NOMO-1 treated with dmso at 0.1 percent for 144 hours (cell line): ENCODE results near the gene GRN.
"Not testable (repeated sequence)": the region's sequence is repeated elsewhere in the genome, so short reads cannot be mapped to it uniquely, and the experiment has no call there.

Experiments used
- DNase-seq: peaks from one replicate; lab custom pipeline; 2025; ENCODE audit not compliant: unreplicated experiment; lab: John Stamatoyannopoulos, UW

The GRN gene

DNA sequence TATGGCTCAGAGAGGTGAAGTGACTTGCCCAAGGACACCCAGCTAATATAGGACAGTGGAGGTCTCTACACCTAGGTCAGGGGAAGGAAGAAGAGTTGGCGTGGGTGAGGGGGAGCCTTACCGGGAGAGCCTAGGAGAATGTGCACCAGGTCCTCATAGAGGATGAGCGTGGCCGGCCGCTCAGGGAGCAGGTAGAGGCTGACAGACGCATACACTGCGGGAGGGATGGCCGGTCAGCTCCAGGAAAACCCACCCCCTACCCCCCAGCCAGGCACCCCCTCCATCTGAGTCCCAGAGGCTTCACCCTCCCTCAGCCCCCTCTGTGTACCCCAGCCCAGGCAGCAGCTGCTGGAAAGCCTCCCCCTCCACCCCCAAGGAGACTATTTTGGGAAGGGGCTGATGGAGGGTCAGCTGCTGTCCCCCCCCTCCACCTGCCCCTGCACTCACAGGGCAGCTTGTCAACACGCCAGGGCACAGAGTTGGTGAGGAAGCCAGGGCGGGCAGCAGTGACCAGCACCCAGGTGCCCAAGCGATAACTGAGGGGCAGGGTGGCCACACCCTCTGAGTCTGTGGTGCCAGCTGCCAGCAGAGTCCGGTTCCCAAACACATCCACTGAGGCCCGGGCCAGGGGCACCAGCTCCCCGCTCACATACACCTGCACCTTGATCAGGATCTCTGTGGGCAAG, 14.5 kb downstream of the GRN start:
- no peak for DNase-seq

DNA sequence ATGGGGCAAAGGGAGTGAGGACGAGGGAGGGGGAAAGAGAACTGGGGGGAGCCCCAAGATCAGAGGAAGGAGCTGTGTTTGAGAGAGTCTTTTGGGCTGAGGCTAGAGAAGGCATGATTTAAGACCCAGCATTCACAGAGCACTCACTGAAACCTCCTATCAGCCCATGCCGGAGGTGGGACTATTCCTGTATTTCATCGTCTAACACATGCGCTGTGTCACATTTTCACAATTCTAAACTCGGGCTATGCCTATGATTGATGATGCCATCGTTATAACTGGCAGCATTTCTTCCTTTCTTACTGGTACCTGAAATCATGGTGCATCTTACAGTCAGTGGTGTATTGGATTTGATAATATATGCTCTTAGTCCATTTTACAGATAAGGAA, 15.0 kb downstream of the GRN start:
- no peak for DNase-seq

DNA sequence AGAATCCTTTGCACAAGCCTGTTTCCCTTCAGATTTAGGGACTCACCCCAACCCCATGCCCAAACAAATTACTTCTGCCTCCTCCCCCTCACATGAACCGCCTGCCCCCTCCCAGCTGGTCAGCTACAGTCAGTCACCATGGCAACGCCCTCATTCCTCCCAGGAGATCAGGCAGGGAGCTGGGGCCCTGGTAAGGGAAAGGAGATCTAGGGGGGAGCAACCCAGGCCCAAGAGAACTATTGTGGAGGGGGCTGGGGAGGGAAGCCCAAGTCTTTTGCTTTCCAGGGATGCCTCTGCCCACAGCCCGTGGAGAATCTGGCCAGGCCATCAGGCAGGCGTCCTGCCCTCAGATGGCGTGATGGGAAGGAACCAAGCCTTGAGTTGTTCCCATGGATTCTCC, 15.7 kb downstream of the GRN start:
- no peak for DNase-seq

GRCh38 chr17:44361292-44362260, 16.5 kb downstream of the GRN start:
- no peak for DNase-seq

DNA sequence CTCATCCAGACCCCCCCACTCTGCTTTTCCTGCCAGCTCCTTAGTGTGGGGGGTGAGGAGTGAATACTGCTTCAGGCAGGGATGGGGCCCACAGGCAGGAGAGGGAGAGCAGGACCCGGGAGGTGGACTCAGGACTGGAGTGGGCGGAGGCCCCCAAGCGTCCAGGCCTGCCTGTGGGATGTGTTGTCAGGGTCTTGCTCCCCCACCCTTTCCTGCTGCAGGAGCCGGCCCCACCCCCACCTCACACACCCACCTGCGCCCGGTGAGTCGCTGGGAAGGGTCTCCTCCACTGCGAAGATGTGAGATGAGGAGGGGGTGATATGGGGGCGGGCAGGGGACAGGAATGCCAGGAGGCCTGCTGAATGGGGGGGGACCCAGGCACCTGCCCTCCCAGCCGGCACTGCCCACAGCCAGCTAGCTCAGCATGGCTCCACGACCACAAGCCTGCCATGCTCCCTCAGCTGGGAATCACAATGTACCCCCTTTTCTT, 17.4 kb downstream of the GRN start:
- DNase-seq = no peak

DNA sequence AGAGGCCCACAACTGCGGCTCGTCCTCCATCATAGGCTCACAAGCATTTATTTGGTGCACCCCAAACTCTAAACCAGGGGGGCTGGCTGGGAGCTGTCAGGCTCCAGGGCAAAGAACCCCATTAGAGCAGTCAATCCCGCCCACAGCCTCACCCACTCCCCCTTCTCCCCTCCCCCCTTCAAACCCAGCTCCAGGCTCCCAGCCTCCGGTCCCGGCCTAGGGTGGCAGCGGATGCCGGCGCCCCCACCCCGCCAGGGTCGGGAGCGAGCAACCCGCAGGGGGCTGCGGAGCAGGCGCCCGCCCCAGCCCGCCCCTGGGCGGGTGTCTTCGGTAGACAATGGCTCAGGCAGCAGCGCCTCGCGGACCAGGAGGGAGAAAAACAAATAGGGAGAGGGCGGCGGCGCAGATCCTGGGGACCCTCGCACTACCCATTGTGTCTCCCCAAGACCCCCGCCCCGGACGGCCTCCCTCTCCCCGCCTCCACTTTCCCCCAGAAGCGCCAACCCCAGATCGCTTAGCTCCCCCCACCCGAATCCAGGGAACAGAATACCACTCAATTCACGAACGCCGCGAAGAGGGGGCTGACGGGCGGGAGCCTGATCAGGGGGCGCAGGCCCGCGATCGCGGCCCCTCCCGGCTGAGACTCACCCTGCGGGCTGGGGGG, 18.0 kb downstream of the GRN start:
- DNase-seq = no peak

- DNase-seq = peak; percentile 26
Measured at GRCh38 chr17:44363613-44364159, 18.6 kb downstream of the GRN start, which contains the start of gene FAM171A2. Gene FAM171A2, minus strand, starts transcription at chr17:44363853. Its CDS starts 139 bp downstream, at chr17:44363714.

DNA sequence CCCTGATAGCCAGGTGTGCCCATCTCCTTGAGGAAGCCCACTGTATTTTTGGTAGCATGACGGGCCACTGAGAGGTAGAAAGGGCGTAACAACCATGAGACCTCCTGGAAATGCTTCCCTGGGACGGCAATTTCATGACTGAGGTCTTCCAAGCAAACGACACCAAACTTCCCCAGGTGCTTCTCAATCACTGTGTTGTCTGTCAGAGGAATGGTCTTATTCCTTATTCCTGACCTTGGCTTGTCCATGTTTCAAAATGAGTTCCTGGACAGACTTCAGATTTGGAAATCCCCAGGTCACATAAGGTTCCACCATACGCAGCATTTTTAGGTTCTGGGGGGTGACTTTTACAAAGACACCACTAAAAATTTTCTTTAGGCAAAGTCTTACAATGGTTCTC, 19.9 kb downstream of the GRN start:
- DNase-seq = not testable (repeated sequence)

- no peak for DNase-seq
Measured at GRCh38 chr17:44367231-44367979, 22.3 kb downstream of the GRN start.

GRCh38 chr17:44368391-44369243, 23.5 kb downstream of the GRN start:
- not testable (repeated sequence) for DNase-seq

DNA sequence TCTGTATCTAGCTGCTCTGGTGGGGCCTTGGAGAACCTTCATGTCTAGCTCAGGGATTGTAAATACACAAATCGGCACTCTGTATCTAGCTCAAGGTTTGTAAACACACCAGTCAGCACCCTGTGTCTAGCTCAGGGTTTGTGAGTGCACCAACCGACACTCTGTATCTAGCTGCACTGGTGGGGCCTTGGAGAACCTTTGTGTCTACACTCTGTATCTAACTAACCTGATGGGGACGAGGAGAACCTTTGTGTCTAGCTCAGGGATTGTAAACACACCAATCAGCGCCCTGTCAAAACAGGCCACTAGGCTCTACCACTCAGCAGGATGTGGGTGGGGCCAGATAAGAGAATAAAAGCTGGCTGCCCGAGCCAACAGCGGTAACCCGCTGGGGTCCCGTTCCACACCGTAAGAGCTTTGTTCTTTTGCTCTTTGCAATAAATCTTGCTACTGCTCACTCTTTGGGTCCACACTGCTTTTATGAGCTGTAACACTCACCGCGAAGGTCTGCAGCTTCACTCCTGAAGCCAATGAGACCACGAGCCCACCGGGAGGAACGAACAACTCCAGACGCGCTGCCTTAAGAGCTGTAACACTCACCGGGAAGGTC, 24.4 kb downstream of the GRN start:
- not testable (repeated sequence) for DNase-seq

DNA sequence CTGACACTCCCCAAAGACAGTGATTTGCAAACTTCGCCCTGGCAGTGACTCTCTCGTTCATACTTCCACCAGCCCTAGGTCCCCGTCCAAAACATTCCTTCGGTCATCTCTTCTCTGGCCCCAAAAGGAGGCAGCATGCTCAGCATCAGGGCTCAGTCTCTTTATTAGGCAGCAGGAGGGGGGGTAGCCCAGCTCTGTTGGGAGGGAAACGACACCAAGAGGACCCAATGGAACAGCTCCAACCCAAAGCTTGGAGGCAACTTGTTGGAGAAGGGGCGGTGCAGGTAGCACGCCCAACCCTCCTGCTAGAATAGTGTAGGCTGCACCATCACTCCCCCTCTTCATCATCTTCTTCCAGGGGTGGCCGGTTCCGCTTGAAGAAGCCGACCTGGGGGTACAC, 26.9 kb downstream of the GRN start:
- DNase-seq = no peak

- no peak for DNase-seq
Measured at GRCh38 chr17:44374306-44375195, 29.4 kb downstream of the GRN start.

GRCh38 chr17:44375196-44376017, 30.3 kb downstream of the GRN start:
- DNase-seq = no peak

DNA sequence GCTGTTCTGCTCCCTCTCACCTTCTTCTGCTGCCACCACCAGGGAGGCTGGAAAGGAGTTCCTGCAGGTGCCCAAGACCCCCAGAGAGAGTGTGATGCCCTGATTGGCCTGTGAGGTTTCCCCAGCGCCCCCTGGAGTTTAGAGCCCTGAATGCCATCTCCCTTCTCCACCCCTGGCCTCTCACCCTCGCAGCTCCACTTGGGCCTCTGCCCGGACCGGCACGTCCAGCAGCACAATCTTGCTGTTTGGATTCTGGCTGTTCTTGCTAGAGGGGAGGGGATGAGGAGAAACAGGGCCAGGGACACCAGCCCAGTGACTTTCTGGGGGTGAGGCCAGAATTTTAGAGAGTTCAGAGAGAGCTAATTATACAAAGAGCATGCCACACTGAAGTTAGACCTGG, 31.0 kb downstream of the GRN start:
- DNase-seq = no peak

- DNase-seq = no peak
Measured at GRCh38 chr17:44376779-44377178, 31.7 kb downstream of the GRN start.

DNA sequence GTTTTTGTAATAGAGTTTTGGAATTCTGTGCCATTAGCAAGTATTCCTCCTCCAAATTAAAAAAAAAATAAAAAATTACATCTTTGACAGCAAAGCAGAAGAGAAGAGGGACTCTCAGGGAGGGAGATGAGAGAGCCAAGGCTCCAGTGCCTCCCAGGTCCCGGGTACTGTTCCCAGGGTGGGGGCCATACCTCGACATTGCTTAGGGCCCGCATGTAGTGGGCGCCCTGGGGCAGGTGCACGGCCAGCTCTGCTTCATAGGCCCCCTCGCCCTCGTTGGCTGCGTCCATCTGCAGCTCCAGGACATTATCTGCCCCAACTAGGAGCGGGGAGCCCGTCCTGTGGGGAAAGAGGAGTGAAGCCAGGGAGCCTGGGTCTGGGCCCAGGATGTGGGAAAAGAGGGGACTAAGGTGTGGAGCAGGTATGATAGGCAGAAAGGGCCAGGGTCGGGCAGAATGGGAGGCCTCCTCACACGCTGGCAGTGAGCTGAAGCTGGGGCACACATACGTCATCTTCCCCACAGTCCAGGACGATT, 33.1 kb downstream of the GRN start:
- no peak for DNase-seq
